ENCODE measurements around the gene PCDHGA2.
"Not testable (repeated sequence)": the region's sequence is repeated elsewhere in the genome, so short reads cannot be mapped to it uniquely, and the experiment has no call there.

Gene PCDHGA2

DNA sequence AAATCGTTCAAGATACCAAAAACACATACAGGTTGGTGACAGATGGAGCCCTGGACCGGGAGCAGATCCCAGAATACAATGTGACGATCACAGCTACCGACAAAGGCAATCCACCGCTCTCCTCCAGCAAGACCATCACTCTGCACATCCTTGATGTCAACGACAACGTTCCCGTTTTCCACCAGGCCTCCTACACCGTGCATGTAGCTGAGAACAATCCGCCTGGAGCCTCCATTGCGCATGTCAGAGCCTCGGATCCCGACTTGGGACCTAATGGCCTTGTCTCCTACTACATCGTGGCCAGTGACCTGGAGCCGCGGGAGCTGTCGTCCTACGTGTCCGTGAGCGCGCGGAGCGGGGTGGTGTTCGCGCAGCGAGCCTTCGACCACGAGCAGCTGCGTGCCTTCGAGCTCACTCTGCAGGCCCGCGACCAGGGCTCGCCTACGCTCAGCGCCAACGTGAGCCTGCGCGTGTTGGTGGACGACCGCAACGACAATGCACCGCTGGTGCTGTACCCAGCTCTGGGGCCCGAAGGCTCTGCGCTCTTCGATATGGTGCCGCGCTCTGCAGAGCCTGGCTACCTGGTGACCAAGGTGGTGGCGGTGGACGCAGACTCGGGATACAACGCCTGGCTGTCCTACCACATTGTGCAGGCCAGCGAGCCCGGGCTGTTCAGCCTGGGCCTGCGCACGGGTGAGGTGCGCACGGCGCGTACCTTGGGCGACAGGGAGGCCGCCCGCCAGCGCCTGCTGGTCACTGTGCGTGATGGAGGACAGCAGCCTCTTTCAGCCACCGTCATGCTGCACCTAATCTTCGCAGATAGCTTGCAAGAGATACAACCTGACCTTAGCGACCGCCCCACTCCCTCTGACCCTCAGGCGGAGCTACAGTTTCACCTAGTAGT is 33.3 kb downstream of the PCDHGA2 start:
- no peak overlapping the region for H3K9ac ChIP-seq (ENCODE audit: low read length)
- H3K4me3 ChIP-seq (ENCODE audit: low read length), result no peak overlapping the region
- peaks cover 24% of the 10 kb centered on the region for H3K27me3 ChIP-seq (ENCODE audit: control insufficient read depth, insufficient read depth, low read length)
- H3K4me1 ChIP-seq (ENCODE audit: control insufficient read depth, insufficient read depth, low read length), result no peaks in the 10 kb centered on the region
- H3K9me3 ChIP-seq (ENCODE audit: control insufficient read depth, low read length), result peaks cover 18% of the 10 kb centered on the region
- no peaks in the 10 kb centered on the region for H3K36me3 ChIP-seq (ENCODE audit: control insufficient read depth, insufficient read depth, low read length)

DNA sequence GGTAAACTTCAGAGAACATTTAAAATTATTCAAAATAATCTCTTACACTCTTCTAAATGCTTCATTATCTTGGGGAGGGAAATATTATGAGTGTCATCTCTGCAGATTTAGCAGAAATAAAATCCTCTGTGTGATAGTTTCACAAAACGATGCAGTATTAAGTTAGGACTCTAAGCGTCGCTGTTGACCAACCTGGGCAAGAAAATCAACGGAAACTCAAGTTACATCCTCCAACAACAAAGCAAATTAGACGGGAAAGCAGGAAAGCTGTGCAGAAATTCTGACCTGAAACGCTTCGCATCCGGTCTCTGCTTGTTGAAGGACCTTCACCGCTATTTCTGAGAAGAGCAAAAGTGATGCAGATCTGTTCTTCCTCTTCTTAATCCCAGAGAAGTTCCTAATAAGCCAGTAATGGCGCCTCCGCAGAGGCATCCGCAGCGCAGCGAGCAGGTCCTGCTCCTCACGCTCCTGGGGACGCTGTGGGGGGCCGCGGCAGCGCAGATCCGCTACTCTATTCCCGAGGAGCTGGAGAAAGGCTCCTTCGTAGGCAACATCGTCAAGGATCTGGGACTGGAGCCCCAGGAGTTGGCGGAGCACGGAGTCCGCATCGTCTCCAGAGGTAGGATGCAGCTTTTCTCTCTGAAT is 35.2 kb downstream of the PCDHGA2 start, which contains the start of gene PCDHGA6:
TSS of gene PCDHGA6 (plus strand) at position 219 of the 645 bp plus-strand sequence. CDS start at position 412, 193 bp downstream.
- Histone ChIP-seq H3K36me3 (ENCODE audit: control insufficient read depth, insufficient read depth, low read length) (no peaks in the 10 kb centered on the region), H3K4me1 (ENCODE audit: control insufficient read depth, insufficient read depth, low read length) (no peaks in the 10 kb centered on the region), H3K9ac (ENCODE audit: low read length) (no peak within 1 kb of the TSS), H3K9me3 (ENCODE audit: control insufficient read depth, low read length) (peaks cover 18% of the 10 kb centered on the region), H3K4me3 (ENCODE audit: low read length) (no peak within 1 kb of the TSS), H3K27me3 (ENCODE audit: control insufficient read depth, insufficient read depth, low read length) (peaks cover 24% of the 10 kb centered on the region)

DNA sequence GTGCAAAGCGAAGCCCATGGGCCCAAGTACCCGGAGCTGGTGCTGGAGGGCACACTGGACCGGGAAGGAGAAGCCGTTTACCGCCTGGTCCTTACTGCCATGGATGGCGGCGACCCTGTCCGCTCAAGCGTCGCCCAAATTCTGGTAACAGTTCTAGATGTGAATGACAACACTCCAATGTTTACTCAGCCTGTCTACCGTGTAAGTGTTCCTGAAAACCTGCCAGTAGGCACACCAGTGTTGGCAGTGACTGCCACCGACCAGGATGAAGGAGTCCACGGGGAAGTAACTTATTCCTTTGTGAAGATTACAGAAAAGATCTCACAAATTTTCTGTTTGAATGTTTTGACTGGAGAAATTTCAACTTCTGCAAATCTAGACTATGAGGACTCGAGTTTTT is 36.1 kb downstream of the PCDHGA2 start:
- H3K4me1 ChIP-seq (ENCODE audit: control insufficient read depth, insufficient read depth, low read length), result no peaks in the 10 kb centered on the region
- H3K9ac ChIP-seq (ENCODE audit: low read length), result no peak overlapping the region
- H3K36me3 ChIP-seq (ENCODE audit: control insufficient read depth, insufficient read depth, low read length), result no peaks in the 10 kb centered on the region
- H3K4me3 ChIP-seq (ENCODE audit: low read length), result no peak overlapping the region
- H3K27me3 ChIP-seq (ENCODE audit: control insufficient read depth, insufficient read depth, low read length), result peaks cover 24% of the 10 kb centered on the region
- H3K9me3 ChIP-seq (ENCODE audit: control insufficient read depth, low read length), result peaks cover 18% of the 10 kb centered on the region

DNA sequence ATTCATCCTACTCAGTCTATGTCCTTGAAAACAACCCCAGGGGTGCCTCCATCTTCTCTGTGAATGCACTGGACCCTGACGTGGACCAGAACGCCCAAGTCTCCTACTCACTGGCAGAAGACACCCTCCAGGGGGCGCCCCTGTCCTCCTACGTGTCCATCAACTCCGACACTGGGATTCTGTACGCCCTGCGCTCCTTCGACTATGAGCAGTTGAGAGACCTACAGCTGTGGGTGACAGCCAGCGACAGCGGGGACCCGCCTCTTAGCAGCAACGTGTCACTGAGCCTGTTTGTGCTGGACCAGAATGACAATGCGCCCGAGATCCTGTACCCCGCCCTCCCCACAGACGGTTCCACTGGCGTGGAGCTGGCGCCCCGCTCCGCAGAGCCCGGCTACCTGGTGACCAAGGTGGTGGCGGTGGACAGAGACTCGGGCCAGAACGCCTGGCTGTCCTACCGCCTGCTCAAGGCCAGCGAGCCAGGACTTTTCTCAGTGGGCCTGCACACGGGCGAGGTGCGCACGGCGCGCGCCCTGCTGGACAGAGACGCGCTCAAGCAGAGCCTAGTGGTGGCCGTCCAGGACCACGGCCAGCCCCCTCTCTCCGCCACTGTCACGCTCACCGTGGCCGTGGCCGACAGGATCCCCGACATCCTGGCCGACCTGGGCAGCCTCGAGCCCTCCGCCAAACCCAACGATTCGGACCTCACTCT is 37.0 kb downstream of the PCDHGA2 start:
- not testable (repeated sequence) for H3K9ac ChIP-seq (ENCODE audit: low read length); H3K4me3 ChIP-seq (ENCODE audit: low read length); H3K36me3 ChIP-seq (ENCODE audit: control insufficient read depth, insufficient read depth, low read length); H3K4me1 ChIP-seq (ENCODE audit: control insufficient read depth, insufficient read depth, low read length)
- H3K9me3 ChIP-seq (ENCODE audit: control insufficient read depth, low read length), result peaks cover 18% of the 10 kb centered on the region
- peaks cover 17% of the 10 kb centered on the region for H3K27me3 ChIP-seq (ENCODE audit: control insufficient read depth, insufficient read depth, low read length)

DNA sequence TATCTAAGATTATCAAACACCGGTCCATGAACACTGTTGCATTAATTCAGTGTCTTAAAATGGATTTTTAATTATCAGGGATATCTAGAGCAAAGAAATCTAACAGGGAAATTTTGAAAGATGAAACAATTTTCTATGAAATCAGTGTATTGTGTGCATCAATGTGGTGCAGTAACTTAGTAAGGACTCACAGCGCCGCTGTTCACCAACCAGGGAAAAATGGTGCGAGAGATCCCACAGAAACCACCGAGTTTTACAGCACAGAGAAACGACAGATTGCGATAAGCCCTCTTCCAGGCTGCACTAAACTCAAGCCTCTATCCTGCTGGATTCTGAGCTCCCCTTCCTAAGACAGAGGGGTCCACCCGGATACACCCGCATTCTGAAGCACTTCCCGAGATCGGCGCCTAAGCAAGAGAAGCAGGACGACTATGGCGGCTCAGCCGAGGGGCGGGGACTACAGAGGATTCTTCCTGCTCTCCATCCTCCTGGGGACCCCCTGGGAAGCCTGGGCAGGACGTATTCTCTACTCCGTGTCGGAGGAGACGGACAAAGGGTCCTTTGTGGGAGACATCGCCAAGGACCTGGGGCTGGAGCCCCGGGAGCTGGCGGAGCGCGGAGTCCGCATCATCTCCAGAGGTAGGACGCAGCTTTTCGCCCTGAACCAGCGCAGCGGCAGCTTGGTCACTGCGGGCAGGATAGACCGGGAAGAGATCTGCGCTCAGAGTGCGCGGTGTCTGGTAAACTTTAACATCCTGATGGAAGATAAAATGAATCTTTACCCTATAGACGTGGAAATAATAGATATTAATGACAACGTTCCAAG is 44.1 kb downstream of the PCDHGA2 start, which contains the start of gene PCDHGA7:
TSS of gene PCDHGA7 (plus strand) at position 274 of the 826 bp plus-strand sequence. CDS start at position 432, 158 bp downstream.
- Histone ChIP-seq H3K4me3 (ENCODE audit: low read length) (peak within 1 kb of the TSS; percentile 41), H3K9ac (ENCODE audit: low read length) (no peak within 1 kb of the TSS), H3K9me3 (ENCODE audit: control insufficient read depth, low read length) (peaks cover 15% of the 10 kb centered on the region)

DNA sequence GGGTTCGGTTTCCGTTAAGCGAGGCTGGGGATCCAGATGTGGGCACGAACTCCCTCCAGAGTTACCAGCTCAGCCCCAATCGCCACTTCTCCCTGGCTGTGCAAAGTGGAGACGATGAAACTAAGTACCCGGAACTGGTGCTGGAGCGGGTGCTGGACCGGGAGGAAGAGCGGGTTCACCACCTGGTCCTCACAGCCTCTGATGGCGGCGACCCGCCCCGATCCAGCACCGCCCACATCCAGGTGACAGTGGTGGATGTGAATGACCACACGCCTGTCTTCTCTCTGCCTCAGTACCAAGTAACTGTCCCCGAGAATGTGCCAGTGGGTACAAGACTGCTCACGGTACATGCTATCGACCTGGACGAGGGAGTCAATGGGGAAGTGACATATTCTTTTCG is 44.8 kb downstream of the PCDHGA2 start:
- Histone ChIP-seq H3K9me3 (ENCODE audit: control insufficient read depth, low read length) (peaks cover 17% of the 10 kb centered on the region), H3K4me3 (ENCODE audit: low read length) (no peak overlapping the region), H3K27me3 (ENCODE audit: control insufficient read depth, insufficient read depth, low read length) (peaks cover 17% of the 10 kb centered on the region)

More for the DNA sequence above, 44.1 kb downstream of the PCDHGA2 start, which contains the start of gene PCDHGA7:
- H3K4me1 ChIP-seq (ENCODE audit: control insufficient read depth, insufficient read depth, low read length), result no peaks in the 10 kb centered on the region
- H3K36me3 ChIP-seq (ENCODE audit: control insufficient read depth, insufficient read depth, low read length), result no peaks in the 10 kb centered on the region
- H3K27me3 ChIP-seq (ENCODE audit: control insufficient read depth, insufficient read depth, low read length), result peaks cover 15% of the 10 kb centered on the region

DNA sequence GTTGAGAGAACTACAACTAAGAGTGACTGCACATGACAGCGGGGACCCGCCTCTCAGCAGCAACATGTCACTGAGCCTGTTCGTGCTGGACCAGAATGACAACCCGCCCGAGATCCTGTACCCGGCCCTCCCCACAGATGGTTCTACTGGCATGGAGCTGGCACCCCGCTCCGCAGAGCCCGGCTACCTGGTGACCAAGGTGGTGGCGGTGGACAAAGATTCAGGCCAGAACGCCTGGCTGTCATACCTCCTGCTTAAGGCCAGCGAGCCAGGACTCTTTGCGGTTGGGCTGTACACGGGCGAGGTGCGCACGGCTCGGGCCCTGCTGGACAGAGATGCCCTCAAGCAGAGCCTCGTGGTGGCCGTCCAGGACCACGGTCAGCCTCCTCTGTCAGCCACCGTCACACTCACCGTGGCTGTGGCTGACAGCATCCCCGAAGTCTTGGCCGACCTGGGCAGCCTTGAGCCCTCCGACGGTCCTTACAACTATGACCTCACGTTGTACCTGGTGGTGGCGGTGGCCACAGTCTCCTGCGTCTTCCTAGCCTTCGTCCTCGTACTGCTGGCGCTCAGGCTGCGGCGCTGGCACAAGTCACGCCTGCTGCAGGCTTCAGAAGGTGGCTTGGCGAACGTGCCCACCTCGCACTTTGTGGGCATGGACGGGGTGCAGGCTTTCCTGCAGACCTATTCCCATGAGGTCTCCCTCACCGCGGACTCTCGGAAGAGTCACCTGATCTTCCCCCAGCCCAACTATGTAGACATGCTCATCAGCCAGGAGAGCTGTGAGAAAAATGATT is 46.1 kb downstream of the PCDHGA2 start:
- H3K9me3 ChIP-seq (ENCODE audit: control insufficient read depth, low read length), result peaks cover 23% of the 10 kb centered on the region
- H3K4me3 ChIP-seq (ENCODE audit: low read length), result no peak overlapping the region
- no peaks in the 10 kb centered on the region for H3K36me3 ChIP-seq (ENCODE audit: control insufficient read depth, insufficient read depth, low read length)
- no peaks in the 10 kb centered on the region for H3K4me1 ChIP-seq (ENCODE audit: control insufficient read depth, insufficient read depth, low read length)
- H3K9ac ChIP-seq (ENCODE audit: low read length), result no peak overlapping the region
- peaks cover 28% of the 10 kb centered on the region for H3K27me3 ChIP-seq (ENCODE audit: control insufficient read depth, insufficient read depth, low read length)

More for the DNA sequence above, 44.8 kb downstream of the PCDHGA2 start:
- Histone ChIP-seq H3K36me3 (ENCODE audit: control insufficient read depth, insufficient read depth, low read length) (no peaks in the 10 kb centered on the region), H3K4me1 (ENCODE audit: control insufficient read depth, insufficient read depth, low read length) (no peaks in the 10 kb centered on the region), H3K9ac (ENCODE audit: low read length) (no peak overlapping the region)

DNA sequence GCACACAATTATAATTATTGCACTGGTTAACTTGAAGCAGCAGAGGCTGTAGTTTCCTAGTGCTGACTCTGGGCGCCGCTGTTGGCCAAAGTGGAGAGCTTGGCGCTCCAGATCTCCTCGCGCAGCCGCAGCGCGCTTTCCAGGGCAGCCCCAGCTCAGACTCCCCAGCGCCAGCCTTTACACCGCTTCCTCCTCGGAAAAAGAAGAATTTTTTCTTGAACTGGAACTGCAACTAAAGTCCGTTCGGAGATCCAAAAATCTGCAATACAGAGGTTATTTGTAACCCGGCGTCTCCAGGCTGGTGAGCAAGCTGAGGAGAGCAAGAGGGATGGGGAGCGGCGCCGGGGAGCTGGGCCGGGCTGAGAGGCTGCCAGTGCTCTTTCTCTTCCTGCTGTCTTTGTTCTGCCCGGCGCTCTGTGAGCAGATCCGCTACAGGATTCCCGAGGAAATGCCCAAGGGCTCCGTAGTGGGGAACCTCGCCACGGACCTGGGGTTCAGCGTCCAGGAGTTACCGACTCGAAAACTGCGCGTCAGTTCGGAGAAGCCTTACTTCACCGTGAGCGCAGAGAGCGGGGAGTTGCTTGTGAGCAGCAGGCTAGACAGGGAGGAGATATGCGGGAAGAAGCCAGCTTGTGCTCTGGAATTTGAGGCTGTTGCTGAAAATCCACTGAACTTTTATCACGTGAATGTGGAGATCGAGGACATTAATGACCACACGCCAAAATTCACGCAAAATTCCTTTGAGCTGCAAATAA is 49.2 kb downstream of the PCDHGA2 start, which contains the start of gene PCDHGB4:
TSS of gene PCDHGB4 (plus strand) at position 142 of the 755 bp plus-strand sequence. CDS start at position 329, 187 bp downstream.
- H3K27me3 ChIP-seq (ENCODE audit: control insufficient read depth, insufficient read depth, low read length), result peaks cover 27% of the 10 kb centered on the region
- H3K9ac ChIP-seq (ENCODE audit: low read length); H3K4me3 ChIP-seq (ENCODE audit: low read length); H3K36me3 ChIP-seq (ENCODE audit: control insufficient read depth, insufficient read depth, low read length); H3K4me1 ChIP-seq (ENCODE audit: control insufficient read depth, insufficient read depth, low read length): not testable (repeated sequence)
- H3K9me3 ChIP-seq (ENCODE audit: control insufficient read depth, low read length), result peaks cover 23% of the 10 kb centered on the region

DNA sequence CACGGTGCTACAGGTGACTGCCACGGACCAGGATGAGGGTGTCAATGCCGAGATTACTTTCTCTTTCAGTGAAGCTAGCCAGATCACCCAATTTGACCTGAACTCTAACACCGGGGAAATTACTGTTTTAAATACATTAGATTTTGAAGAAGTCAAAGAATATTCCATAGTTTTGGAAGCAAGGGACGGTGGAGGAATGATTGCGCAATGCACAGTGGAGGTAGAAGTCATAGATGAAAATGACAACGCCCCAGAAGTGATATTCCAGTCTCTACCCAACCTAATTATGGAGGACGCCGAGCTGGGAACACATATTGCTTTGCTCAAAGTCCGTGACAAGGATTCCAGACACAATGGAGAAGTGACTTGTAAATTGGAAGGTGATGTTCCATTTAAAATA is 50.1 kb downstream of the PCDHGA2 start:
- Histone ChIP-seq H3K9ac (ENCODE audit: low read length) (no peak overlapping the region), H3K9me3 (ENCODE audit: control insufficient read depth, low read length) (peaks cover 14% of the 10 kb centered on the region)

More for the DNA sequence above, 50.1 kb downstream of the PCDHGA2 start:
- peaks cover 20% of the 10 kb centered on the region for H3K27me3 ChIP-seq (ENCODE audit: control insufficient read depth, insufficient read depth, low read length)
- H3K4me3 ChIP-seq (ENCODE audit: low read length), result no peak overlapping the region
- H3K4me1 ChIP-seq (ENCODE audit: control insufficient read depth, insufficient read depth, low read length), result no peaks in the 10 kb centered on the region
- no peaks in the 10 kb centered on the region for H3K36me3 ChIP-seq (ENCODE audit: control insufficient read depth, insufficient read depth, low read length)

Measured in mucosa of stomach (tissue), 1 donor.